B cell (primary cell): ENCODE results near the gene CUBN. TPM values are rescaled to one million over a fixed set of nuclear protein-coding genes. Genes with fewer than 3 reads are reported as not detected.
A peak's percentile ranks its signal among the peaks of the same experiment; 100 is the strongest.

Experiments used
- ATAC-seq: fragments of 200-7000 bp; cut with Tn5 transposase; one replicate; pipeline ENCODE4 v1.10.0; 2021; ENCODE audit warnings: low read depth, mild to moderate bottlenecking, moderate number of reproducible peaks, moderate library complexity
- CTCF ChIA-PET: fragments of 350-600 bp; sonication (Branson Sonifier 250); formaldehyde crosslinking; loops from one replicate; lab custom pipeline; 2021; ENCODE audit warnings: antibody characterized with exemption, inconsistent platforms; lab: Charles Lee
- POLR2A ChIA-PET: fragments of 350-600 bp; sonication (Branson Sonifier 250); formaldehyde crosslinking; loops from one replicate; lab custom pipeline; 2021; ENCODE audit warnings: antibody characterized with exemption; lab: Charles Lee
- DNase-seq: peaks from one replicate; pipeline ENCODE4 v3.0.0; 2013
- H2AFZ ChIP-seq: 2 replicates; pipeline ENCODE4 v1.6.1; 2012; ENCODE audit warnings: mild to moderate bottlenecking, low read depth, low read length; ENCODE audit not compliant: insufficient read depth, poor library complexity, severe bottlenecking
- H3K27ac ChIP-seq, 2 donors: 1 replicate in 1 of 2; 2 replicates in 1 of 2; pipeline ENCODE4 v1.5.1; 2012 to 2013; ENCODE audit warnings: low read length in 2 of 2, mild to moderate bottlenecking in 2 of 2, moderate library complexity in 1 of 2
- H3K27me3 ChIP-seq, 4 experiments: fragments of 200-600 bp in 1 of 4; sonication (generic) in 1 of 4; replicated peaks in 1 of 4; 1 replicate in 2 of 4; 2 replicates in 2 of 4; pipeline versions ENCODE4 v1.6.1 to v1.7.0; 2013 to 2016; ENCODE audit warnings: low read length in 3 of 4, mild to moderate bottlenecking in 2 of 4, mixed read lengths in 1 of 4, moderate library complexity in 1 of 4; ENCODE audit not compliant: insufficient read depth in 4 of 4, control insufficient read depth in 3 of 4; ENCODE audit errors: control extremely low read depth in 1 of 4
- H3K36me3 ChIP-seq, 2 experiments: replicated peaks in 1 of 2; 1 replicate in 1 of 2; 2 replicates in 1 of 2; pipeline versions ENCODE4 v1.6.1 to v1.7.1; 2013; ENCODE audit warnings: low read length in 1 of 2; ENCODE audit not compliant: insufficient read depth in 2 of 2, control insufficient read depth in 1 of 2; ENCODE audit errors: control extremely low read depth in 1 of 2, extremely low read depth in 1 of 2
- H3K4me1 ChIP-seq, 2 donors: fragments of 200-600 bp in 1 of 2; sonication (generic) in 1 of 2; 1 replicate in 1 of 2; 2 replicates in 1 of 2; pipeline versions ENCODE4 v1.5.1 to v1.6.1; 2013 to 2017; ENCODE audit warnings: low read length in 2 of 2; ENCODE audit not compliant: control insufficient read depth in 2 of 2, insufficient read depth in 2 of 2
- H3K4me2 ChIP-seq: replicated peaks from 2 replicates; pipeline ENCODE3; 2012; ENCODE audit warnings: mild to moderate bottlenecking, low read depth, low read length; ENCODE audit not compliant: poor library complexity, severe bottlenecking
- H3K4me3 ChIP-seq, 5 experiments: fragments of 200-600 bp in 1 of 5; sonication (generic) in 1 of 5; 1 replicate in 3 of 5; 2 replicates in 2 of 5; pipeline versions ENCODE4 v1.5.1 to v1.7.0; 2011 to 2016; ENCODE audit warnings: low read length in 4 of 5, mild to moderate bottlenecking in 4 of 5, low read depth in 2 of 5, control low read depth in 1 of 5, moderate library complexity in 1 of 5; ENCODE audit not compliant: insufficient read depth in 1 of 5; ENCODE audit errors: control extremely low read depth in 1 of 5, extremely low read depth in 1 of 5
- H3K79me2 ChIP-seq: fragments of 200-600 bp; sonication (generic); one replicate; pipeline ENCODE4 v1.6.0; 2016; ENCODE audit warnings: low read length; ENCODE audit not compliant: control insufficient read depth, insufficient read depth
- H3K9ac ChIP-seq: fragments of 200-600 bp; sonication (generic); 2 replicates; pipeline ENCODE4 v1.6.1; 2017; ENCODE audit warnings: mild to moderate bottlenecking, low read length, moderate library complexity
- H3K9me3 ChIP-seq, 3 donors: one replicate each; pipeline versions ENCODE4 v1.6.1 to v1.7.1; 2013; ENCODE audit warnings: low read length in 2 of 3; ENCODE audit not compliant: control insufficient read depth in 2 of 3, insufficient read depth in 1 of 3; ENCODE audit errors: control extremely low read depth in 1 of 3
- H4K20me1 ChIP-seq: 2 replicates; pipeline ENCODE4 v1.6.0; 2012; ENCODE audit warnings: mild to moderate bottlenecking, low read length; ENCODE audit not compliant: insufficient read depth, control insufficient read depth, poor library complexity, severe bottlenecking
- H3K27ac Mint-ChIP-seq: one replicate; pipeline ENCODE4 v1.8.0; 2021; ENCODE audit warnings: mixed read lengths
- H3K27me3 Mint-ChIP-seq: one replicate; pipeline ENCODE4 v1.8.0; 2021; ENCODE audit warnings: mixed read lengths
- H3K4me1 Mint-ChIP-seq: one replicate; pipeline ENCODE4 v1.8.0; 2021; ENCODE audit warnings: mixed read lengths
- H3K4me3 Mint-ChIP-seq: one replicate; pipeline ENCODE4 v1.8.0; 2021; ENCODE audit warnings: mixed read lengths
- H3K9me3 Mint-ChIP-seq: one replicate; pipeline ENCODE4 v1.8.0; 2022; ENCODE audit warnings: mixed read lengths; ENCODE audit not compliant: insufficient read depth
- CTCF ChIP-seq: fragments of 200-600 bp; IDR thresholded peaks from one replicate; pipeline ENCODE4 v1.8.0; 2022; ENCODE audit warnings: antibody characterized with exemption, mild to moderate bottlenecking
- EZH2 ChIP-seq: IDR thresholded peaks from 2 replicates; pipeline ENCODE4 v1.6.1; 2012; ENCODE audit warnings: borderline replicate concordance, low read depth, mild to moderate bottlenecking, moderate library complexity, low read length; ENCODE audit not compliant: insufficient read depth, poor library complexity, severe bottlenecking
- WGBS: methylation state at CpG from one replicate; pipeline ENCODE4 v1.1.5; 2013; ENCODE audit warnings: missing lambda C conversion rate; ENCODE audit not compliant: insufficient coverage; 5-methylcytosine and 5-hydroxymethylcytosine counted together
- intact Hi-C: fragments of 100-400 bp; cut with micrococcal nuclease; formaldehyde crosslinking; loops from one replicate; pipeline ENCODE4 v1.10.0; 2022
- polyA plus RNA-seq: library from polyadenylated mRNA; depleted of rRNA; stranded (reverse); fragments of >200 nt; gene quantifications from 2 replicates; pipeline ENCODE4 v1.2.3, GENCODE V29; 2012
- total RNA-seq, 2 donors: library from RNA; stranded (reverse); fragments of 120-200 nt in 1 of 2; gene quantifications; 1 replicate in 1 of 2; 2 replicates in 1 of 2; pipeline versions ENCODE4 v1.2.3 to v1.2.4, GENCODE V29; 2013 to 2022

Gene CUBN
- total and polyA plus RNA-seq, 2 donors (not counting 1 experiment from before 2014, with no cell fraction given), result 4.2 to 5.7 TPM

- CTCF ChIA-PET, result interaction anchor here (1.1 to 1.8 kb wide), 3 partner anchors 9 to 880 kb away, joined by 3 to 6 read pairs (median 4); no protein-coding TSS in a partner anchor
Observed at GRCh38 chr10:16779384-16779915, 350.2 kb downstream of the CUBN start.

GRCh38 chr10:16777473-16778370, 351.9 kb downstream of the CUBN start:
- H2AFZ ChIP-seq, result peak overlapping the region; percentile 39
- ATAC-seq, result no peak
- CTCF ChIA-PET, result interaction anchor here (0.6 to 2.3 kb wide), 13 partner anchors 8 to 1344 kb away, joined by 3 to 22 read pairs (median 4); no protein-coding TSS in a partner anchor

More at GRCh38 chr10:16779384-16779915, 350.2 kb downstream of the CUBN start:
- Mint-ChIP-seq H3K27ac (no peak overlapping the region), H3K9me3 (no peaks in the 10 kb centered on the region), H3K27me3 (no peaks in the 10 kb centered on the region), H3K4me3 (peak overlapping the region; percentile 1), H3K4me1 (peaks cover 24% of the 10 kb centered on the region)
- intact Hi-C loops, result loop anchor here (2.0 to 5.0 kb wide), 2 partner anchors 37 to 902 kb away; partner anchors contain the start of gene RSU1
- 33% methylated on average over 2 of the region's 6 CpGs for WGBS
- Histone ChIP-seq H3K9ac (peak overlapping the region; percentile 9), H3K27ac (peak overlapping the region in 1 of 2 donors; percentile 52), H3K4me2 (peak overlapping the region; percentile 38), H2AFZ (no peak overlapping the region), H3K27me3 (no peaks in the 10 kb centered on the region), H3K36me3 (peaks cover 1 to 4% of the 10 kb centered on the region in 2 experiments), H3K9me3 (no peaks in the 10 kb centered on the region), H3K4me1 (peaks cover 10 to 14% of the 10 kb centered on the region in 2 donors), H3K79me2 (peaks cover 4% of the 10 kb centered on the region), H4K20me1 (no peaks in the 10 kb centered on the region), H3K4me3 (no peak overlapping the region)
- no peak for ATAC-seq
- POLR2A ChIA-PET, result no interaction called here
- no peak for TF ChIP-seq EZH2
- DNase-seq, result peak; percentile 21

More at GRCh38 chr10:16777473-16778370, 351.9 kb downstream of the CUBN start:
- POLR2A ChIA-PET, result no interaction called here
- H3K36me3 ChIP-seq, result peaks cover 1 to 4% of the 10 kb centered on the region in 2 experiments
- Mint-ChIP-seq H3K4me3 (no peak overlapping the region), H3K4me1 (peaks cover 24% of the 10 kb centered on the region), H3K9me3 (no peaks in the 10 kb centered on the region), H3K27ac (peak overlapping the region; percentile 65), H3K27me3 (no peaks in the 10 kb centered on the region)
- no peaks in the 10 kb centered on the region for H3K27me3 ChIP-seq
- peaks cover 10 to 14% of the 10 kb centered on the region in 2 donors for H3K4me1 ChIP-seq
- H4K20me1 ChIP-seq, result no peaks in the 10 kb centered on the region
- H3K9ac ChIP-seq, result no peak overlapping the region
- H3K9me3 ChIP-seq, result no peaks in the 10 kb centered on the region
- no peak overlapping the region for H3K4me3 ChIP-seq
- H3K79me2 ChIP-seq, result peaks cover 4% of the 10 kb centered on the region
- H3K4me2 ChIP-seq, result no peak overlapping the region
- H3K27ac ChIP-seq, result no peak overlapping the region
- peak; percentile 68 for DNase-seq
- TF ChIP-seq EZH2 (no peak), CTCF (peak; percentile 87)
- 95% methylated on average over 2 of the region's 7 CpGs for WGBS
- intact Hi-C loops, result loop anchor here (2.0 to 5.0 kb wide), 2 partner anchors 39 to 900 kb away; partner anchors contain the start of gene RSU1
